ENCODE results near the gene TRHDE.

TRHDE gene, protein sequence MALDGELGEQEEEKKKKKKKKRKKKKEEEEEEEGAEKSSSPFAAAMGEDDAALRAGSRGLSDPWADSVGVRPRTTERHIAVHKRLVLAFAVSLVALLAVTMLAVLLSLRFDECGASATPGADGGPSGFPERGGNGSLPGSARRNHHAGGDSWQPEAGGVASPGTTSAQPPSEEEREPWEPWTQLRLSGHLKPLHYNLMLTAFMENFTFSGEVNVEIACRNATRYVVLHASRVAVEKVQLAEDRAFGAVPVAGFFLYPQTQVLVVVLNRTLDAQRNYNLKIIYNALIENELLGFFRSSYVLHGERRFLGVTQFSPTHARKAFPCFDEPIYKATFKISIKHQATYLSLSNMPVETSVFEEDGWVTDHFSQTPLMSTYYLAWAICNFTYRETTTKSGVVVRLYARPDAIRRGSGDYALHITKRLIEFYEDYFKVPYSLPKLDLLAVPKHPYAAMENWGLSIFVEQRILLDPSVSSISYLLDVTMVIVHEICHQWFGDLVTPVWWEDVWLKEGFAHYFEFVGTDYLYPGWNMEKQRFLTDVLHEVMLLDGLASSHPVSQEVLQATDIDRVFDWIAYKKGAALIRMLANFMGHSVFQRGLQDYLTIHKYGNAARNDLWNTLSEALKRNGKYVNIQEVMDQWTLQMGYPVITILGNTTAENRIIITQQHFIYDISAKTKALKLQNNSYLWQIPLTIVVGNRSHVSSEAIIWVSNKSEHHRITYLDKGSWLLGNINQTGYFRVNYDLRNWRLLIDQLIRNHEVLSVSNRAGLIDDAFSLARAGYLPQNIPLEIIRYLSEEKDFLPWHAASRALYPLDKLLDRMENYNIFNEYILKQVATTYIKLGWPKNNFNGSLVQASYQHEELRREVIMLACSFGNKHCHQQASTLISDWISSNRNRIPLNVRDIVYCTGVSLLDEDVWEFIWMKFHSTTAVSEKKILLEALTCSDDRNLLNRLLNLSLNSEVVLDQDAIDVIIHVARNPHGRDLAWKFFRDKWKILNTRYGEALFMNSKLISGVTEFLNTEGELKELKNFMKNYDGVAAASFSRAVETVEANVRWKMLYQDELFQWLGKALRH

DNA sequence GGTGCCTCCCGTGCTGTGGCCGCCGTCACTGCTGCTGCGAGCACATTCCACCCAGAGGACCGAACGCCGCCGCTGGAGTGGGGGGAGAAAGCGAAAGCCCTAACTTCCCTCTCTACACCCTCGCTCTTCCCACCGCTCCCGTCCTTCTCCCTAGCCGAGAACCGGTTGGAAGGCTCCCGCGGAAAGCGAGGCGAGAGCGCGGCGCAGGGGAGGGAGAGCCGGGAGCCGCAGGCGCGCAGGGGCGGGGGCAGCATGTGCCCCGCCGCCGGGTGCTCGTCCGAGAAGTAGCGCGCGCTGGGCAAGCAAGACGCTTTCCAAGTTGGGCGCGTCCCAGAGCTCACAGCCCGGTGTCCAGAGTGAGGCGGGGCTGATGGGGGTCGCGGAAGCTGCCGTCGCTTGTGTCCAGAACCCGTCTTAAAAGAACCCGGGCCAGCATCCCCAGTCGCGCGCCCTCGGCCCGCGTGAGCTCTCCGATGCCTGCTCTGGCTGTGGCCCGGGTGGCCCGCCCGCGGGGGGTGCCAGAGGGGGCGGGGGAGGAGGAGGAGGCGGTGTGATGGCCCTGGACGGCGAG is at the start of gene TRHDE:
TSS of gene TRHDE (plus strand) at position 280 of the 571 bp plus-strand sequence. CDS start at position 554, 274 bp downstream.
- no peak for DNase-seq (ENCODE audit: low read depth in 2 of 2)

DNA sequence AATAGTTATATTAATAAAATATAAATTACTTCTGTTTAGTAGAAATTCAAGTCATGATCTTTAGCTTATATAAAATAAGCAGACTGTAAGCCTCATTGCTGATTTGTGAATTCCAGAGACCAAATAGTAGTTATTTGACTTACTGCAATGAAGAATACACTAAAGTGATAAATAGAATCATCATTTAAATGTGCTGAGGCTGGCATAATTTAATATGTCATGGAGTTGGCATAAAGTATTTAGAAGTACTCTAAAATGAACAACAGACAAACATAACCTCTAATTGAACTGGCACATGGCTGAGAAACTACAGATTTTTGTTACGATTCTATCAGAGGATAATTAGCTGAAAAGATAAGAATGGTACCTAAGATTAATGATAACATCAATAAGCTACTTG is 45.7 kb upstream of the TRHDE start:
- DNase-seq (ENCODE audit: low read depth in 2 of 2): no peak

DNA sequence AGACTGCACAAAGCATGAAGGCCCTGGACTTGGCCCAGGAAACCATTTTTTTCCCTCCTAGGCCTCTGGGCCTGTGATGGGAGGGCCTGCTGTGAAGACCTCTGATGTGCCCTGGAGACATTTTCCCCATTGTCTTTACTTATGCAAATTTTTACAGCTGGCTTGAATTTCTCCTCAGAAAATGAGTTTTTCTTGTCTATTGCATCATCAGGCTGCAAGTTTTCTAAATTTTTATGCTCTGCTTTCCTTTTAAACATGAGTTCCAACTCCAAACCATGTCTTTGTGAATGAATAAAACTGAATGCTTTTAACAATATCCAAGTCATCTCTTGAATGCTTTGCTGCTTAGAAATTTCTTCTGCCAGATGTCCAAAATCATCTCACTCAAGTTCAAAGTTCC is 43.7 kb upstream of the TRHDE start:
- no peak for DNase-seq (ENCODE audit: low read depth in 2 of 2)

DNA sequence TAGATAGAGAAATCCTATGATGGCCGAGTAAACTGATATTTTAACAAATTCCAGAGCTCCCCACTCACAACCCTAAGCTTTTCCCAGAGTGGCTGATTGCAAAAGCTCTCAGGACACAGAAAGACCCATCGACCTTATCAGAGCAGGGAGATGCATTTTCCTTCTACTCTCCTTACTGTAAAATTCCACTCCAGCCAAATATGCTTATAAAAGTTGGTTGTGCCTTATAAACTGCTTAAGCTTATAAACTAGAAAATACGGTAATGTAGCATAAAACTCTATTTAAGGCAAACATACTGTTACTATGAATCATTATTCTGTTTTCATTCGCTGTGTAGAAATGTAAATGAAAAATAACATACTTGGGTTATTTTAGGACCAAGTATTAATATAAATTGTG is 41.6 kb upstream of the TRHDE start:
- DNase-seq (ENCODE audit: low read depth in 2 of 2): no peak

DNA sequence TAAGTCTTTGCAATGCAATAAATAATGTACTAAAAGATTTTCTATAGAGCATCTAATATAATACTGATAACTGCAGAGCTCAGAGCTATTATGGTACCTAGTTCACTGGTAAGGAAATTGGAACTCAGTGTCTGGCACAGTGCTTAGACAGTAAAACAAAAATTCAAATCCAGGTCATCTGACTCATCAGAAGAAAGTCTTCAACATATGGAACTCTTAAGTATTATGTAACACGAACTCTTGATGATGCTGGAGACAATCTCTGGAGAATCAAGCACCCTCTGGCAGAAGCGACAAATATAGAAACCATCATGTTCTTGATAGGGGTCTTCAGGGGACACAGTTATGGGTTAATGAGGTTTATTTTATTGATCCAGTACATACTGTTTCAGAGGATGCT is 37.3 kb upstream of the TRHDE start:
- DNase-seq (ENCODE audit: low read depth in 2 of 2): no peak

DNA sequence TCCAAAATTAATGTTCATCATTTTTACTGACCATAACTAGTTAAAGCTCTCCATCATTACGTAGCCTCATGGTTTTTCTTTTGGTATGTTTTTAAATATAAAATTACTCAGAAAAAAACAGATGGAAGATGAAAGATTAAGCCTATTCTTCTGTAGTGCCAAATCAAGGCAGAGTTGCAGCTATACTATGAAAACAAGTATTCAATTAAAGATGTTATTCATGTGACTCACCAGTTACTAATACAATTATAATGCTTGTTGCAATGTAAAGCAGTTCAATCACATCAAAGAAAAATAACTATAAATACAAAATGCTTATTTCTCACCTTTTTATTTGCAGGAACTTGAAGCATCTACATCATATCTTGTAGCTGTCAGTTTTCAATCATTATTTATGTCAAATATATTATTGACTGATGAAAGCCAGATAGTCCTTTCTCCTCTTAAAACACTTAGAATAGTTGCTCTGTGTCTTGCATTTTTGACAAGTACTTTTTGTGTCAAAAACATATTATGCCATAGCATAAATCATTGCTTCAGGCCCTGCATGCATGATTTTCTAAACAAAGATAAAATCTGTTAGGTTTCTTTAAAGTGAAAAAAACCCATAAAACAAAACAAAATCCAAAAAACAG is 36.0 kb upstream of the TRHDE start:
- DNase-seq (ENCODE audit: low read depth in 2 of 2): no peak

DNA sequence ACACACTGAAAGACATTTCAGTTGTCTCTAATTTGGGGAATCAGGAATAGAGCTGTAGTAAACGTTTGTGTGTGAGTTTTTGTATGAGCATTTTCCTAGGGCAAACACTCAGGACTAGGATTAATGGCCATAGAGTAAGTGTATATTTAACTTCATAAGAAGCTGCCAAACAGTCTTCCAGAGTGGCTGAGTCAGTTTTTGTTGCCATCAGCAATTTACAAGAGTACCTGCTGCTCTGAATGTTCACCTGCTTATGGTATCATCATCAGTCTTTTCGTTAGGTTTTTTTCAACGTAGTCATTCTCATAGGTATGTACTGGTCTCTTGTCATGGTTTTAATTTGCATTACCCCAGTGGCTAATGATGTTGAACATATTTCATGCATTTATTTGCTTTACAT is 30.6 kb upstream of the TRHDE start:
- DNase-seq (ENCODE audit: low read depth in 2 of 2): no peak

DNA sequence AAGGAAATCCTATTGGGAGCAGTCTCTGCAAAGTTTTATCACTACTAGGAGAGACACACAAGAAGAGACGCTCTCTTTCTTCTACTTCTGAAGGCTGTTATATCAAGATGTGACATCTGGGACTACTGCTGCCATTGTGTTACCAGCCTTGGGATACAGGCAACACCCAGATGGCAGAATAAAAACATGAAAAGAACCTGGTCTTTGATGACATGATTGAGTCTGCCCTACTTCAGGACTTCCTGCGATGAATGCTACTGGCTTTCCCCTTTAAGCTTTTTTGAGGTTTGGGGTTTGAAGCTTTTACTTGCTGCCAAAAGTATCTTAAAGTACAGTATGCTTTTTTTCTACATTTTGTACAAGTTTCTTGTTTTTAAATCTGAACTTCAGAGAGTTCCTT is 29.2 kb upstream of the TRHDE start:
- no peak for DNase-seq (ENCODE audit: low read depth in 2 of 2)

DNA sequence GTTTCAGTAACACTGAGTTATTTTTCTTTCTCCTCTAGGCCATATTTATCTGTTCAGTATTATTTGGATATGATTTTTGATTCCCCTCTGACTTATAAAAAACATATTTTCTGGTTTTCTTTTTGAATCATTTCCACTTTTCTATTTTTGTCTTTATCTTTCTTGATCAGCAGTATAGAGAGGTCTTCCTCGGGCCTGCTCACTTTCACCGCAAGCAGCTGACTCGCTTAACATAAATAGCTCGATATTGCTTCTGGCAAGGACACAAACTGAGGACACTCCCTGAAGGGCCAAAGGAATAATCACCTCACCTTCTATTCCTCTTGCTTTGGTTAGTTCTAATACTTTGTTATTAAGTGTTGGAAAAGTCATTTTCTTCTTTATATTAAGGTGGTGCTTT is 25.8 kb upstream of the TRHDE start:
- DNase-seq (ENCODE audit: low read depth in 2 of 2): no peak

DNA sequence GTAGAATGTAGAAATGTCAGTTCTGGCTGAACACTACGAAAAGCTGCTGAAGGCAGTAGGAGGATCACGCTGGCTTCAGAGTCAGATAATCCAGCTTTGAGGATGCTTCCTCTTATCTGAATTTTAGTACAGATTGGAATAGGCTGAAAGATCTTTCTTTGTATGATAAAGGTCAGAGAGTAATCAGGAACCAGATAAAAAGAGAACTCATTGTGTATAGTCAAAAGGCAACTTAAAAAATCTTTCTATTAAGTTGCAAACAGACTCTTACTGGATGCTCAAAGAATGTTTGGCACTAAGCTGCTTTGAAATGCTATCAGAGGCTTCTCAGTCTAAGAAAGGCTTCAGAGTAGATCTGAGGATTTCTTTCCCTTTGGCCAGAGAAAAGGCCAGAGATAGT is 21.8 kb upstream of the TRHDE start:
- DNase-seq (ENCODE audit: low read depth in 2 of 2): no peak

DNA sequence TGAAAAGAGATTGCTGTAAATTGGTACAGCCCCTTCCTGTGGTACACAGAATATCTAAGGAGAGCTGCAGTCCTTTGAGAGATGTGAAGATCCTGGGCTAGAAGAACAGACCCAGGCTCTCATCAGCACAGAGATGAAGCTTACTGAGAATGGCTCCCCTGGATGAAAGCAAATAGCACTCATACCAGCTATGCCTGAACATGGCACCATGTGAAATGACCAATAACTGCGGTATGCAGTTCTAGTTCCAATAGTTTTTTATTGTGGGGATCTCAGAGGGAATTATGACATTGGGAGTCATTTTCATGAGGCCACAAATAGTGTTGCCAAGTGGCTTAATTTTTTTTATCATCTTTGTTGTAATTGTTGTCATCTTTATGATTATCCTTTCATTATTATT is 15.4 kb upstream of the TRHDE start:
- no peak for DNase-seq (ENCODE audit: low read depth in 2 of 2)

DNA sequence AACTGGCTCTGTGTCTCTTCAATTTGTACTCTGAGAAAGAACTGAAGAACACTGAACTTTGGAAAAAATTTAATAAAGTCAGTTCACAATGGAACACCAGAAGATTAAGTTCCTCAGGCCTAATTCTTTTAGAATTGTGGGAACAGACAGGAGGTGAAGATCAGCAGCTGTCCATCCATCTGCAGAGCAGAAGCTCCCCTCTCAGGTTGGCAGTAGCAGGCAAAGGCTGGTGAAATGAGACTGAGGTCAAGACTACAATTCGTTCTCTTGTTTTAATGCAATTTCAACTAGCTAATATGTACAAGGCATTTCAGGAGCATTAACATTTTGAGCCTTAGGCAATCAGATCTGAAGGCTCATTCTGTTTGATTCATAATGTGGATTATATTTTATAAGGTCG is 10.3 kb upstream of the TRHDE start:
- no peak for DNase-seq (ENCODE audit: low read depth in 2 of 2)

DNA sequence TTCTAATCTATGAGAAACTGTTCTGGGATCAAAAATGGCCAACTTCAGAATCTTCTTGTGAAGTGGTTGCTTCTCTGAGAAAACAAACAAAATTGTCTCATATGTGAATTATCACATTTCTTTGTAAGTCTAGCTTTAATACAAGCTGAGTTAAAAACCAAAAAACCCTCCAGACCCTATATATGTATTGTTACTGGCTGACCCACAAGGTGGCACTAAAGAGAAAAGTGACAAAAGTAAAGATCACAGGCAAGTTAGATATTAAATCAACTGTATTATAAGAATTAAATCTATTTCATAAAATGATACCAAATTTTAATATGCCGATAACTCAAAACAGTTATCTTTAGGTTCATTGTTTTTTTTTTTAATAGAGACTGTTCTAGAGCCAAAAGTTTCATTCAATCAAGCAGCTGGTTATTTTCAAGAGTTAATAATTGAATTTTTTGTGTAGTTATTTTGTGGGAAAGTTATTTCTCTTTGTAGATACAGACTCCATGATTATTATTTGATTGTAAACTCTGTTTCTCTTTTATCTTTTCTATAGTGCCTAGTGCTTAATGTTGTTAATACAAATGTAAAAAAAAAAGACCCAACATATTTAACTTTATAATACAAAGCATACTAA is 7.5 kb upstream of the TRHDE start:
- no peak for DNase-seq (ENCODE audit: low read depth in 2 of 2)

DNA sequence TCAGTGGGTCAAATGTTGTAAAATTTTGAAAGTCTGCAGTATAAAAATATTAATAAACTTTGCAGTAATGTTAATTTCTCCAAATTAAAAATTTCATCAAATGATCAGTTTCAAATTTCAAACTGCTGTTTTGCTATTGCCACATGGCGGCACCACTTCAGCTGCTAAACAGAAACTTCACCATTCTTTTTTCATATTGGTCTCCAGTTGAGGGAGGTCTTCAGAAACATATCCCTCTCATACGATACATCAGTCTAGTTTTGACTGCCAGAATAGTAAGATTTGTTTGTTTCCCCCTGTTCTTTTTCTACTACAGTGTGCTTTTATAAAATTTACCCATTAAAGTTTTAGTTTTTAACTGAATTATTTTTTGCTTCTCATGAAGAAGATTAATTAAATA is 4.2 kb upstream of the TRHDE start:
- DNase-seq (ENCODE audit: low read depth in 2 of 2): no peak

DNA sequence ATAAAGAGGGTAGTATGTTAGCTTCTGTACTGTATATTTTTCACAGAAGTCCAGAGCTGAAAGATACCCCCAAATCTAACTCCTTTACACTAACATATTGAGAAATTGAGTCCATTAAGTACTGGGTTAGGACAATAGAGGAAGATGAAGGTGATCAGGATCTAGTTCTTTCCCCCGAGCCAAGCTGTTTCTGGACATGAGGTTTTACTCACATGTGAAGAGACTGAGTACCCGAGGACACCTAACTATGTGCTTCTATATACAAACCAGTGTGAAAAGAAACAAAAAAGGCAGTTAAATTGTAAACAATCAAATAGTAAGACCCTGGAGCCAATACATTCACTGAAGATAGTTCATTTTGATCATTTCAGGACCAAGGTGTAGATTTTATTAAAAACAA is 3.8 kb upstream of the TRHDE start:
- no peak for DNase-seq (ENCODE audit: low read depth in 2 of 2)

DNA sequence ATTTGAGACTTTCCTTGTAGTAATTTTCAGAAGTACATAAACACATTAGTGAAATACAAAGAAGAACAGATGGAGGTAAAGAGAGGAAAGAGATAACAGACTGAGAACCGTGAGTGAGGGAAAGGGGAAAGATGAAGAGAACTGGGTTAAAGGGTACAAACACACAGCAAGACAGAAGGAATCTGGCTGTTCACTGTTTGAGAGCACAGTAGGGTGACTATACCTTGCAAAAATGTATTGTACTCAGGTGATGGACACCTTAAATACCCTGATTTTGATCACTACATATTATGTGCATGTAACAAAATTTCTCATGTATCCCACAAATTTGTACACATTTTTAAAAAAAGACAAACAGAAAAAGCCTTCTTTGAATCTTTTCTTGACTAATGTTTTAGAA is 2.7 kb upstream of the TRHDE start:
- no peak for DNase-seq (ENCODE audit: low read depth in 2 of 2)

DNA sequence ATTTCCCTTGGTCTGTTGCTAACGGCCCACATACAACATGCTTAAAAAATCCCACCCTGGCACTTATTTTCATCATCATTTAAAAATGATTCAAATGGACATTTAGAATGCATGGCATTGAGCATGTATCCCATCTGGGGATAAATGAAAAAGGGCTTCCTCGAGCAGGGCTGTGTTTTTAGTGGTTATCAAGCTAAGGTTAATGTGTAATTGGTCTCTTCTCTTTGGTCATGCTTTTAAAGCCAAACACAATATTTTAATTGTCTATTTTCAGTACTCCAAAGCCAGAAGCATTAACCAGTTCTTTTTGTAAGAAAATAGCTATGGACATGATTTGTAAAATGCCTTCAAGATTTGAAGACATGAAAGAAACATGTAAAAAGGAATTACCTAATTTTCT is 1.9 kb upstream of the TRHDE start:
- no peak for DNase-seq (ENCODE audit: low read depth in 2 of 2)

DNA sequence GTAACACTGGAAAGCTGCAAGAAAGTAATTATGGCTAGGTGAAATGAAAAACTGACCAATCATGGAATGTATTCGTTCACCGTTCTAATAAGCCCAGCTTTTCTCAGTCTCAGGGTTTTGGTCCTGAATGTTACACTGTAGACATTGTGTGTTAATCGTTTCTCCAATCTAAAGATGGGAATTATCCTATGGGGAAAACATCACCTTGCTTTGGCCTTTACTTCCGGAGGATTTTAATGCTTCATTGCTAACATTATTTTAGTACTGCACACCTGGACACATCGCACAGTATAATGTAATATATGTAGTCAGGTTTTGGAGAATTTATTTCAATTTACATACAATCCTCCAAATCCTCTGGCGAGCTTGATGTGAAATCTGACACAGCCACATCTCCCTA is 1.2 kb upstream of the TRHDE start:
- no peak for DNase-seq (ENCODE audit: low read depth in 2 of 2)

DNA sequence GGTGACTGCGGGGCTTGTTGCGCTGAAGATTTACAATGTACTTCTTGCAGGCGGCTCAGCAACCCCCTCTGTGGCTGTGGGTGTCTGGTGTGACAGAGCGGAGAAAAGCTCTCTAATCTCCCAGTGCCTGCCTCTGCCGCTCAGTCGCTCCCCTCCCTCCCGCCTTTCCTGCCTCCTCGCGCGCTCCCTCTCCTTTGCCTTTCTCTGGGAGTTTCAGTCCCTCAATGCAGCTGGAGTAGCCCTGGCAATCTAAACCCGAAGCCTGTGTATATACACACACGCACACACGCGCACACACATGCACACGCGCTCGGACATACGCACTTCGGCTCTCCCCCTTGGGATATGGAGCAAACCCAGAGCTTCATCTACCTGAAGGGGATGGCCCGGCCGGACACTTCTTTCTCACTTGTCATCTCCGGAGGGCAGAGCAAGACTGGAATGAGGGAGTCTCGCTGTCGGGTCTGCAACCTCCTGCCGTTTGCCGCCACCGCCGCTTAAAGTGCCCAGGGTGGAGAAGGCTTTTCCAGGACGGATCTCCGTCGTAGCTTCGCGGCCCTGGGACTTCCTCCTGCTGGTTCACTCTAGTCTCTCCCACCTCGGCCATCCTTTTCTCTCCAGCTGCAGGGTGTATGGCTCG is 599 bp upstream of the TRHDE start:
- DNase-seq (ENCODE audit: low read depth in 2 of 2): no peak

DNA sequence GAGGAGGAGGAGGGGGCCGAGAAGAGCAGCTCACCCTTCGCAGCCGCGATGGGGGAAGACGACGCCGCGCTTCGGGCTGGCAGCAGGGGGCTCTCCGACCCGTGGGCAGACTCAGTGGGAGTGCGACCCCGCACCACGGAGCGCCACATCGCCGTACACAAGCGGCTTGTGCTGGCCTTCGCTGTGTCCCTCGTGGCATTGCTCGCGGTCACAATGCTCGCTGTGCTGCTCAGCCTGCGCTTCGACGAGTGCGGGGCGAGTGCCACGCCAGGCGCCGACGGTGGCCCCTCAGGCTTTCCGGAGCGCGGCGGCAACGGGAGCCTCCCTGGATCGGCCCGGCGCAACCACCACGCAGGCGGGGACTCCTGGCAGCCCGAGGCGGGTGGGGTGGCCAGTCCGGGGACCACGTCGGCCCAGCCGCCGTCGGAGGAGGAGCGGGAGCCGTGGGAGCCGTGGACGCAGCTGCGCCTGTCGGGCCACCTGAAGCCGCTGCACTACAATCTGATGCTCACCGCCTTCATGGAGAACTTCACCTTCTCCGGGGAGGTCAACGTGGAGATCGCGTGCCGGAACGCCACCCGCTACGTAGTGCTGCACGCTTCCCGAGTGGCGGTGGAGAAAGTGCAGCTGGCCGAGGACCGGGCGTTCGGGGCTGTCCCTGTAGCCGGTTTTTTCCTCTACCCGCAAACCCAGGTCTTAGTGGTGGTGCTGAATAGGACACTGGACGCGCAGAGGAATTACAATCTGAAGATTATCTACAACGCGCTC is 745 bp downstream of the TRHDE start:
- DNase-seq (ENCODE audit: low read depth in 2 of 2): no peak
